Activated CD4-positive, alpha-beta T cell treated with anti-CD3 and anti-CD28 coated beads, Interleukin-2, amount 10 ng/mL, durations not matched to agents 7 days and 5 days (primary cell): Measurements from ENCODE around the gene FSTL1. TPM values are rescaled to one million over a fixed set of nuclear protein-coding genes. Genes with fewer than 3 reads are reported as not detected.

ENCODE experiments used
- CTCF ChIA-PET: fragments of 350-600 bp; sonication (Branson Sonifier 250); formaldehyde crosslinking; loops from one replicate; lab custom pipeline; 2021; ENCODE audit warnings: antibody characterized with exemption; lab: Charles Lee
- POLR2A ChIA-PET: fragments of 350-600 bp; sonication (Branson Sonifier 250); formaldehyde crosslinking; loops from one replicate; lab custom pipeline; 2021; ENCODE audit warnings: antibody characterized with exemption; lab: Charles Lee
- DNase-seq: peaks from one replicate; pipeline ENCODE4 v3.0.0-alpha.2; 2020
- H3K27ac Mint-ChIP-seq: one replicate; pipeline ENCODE4 v1.8.0; 2021; ENCODE audit warnings: mild to moderate bottlenecking, moderate library complexity, mixed read lengths
- H3K27me3 Mint-ChIP-seq: one replicate; pipeline ENCODE4 v1.8.0; 2021; ENCODE audit warnings: mixed read lengths
- H3K36me3 Mint-ChIP-seq: one replicate; pipeline ENCODE4 v1.8.0; 2021; ENCODE audit warnings: low read depth, mixed read lengths
- H3K4me1 Mint-ChIP-seq: one replicate; pipeline ENCODE4 v1.8.0; 2021; ENCODE audit warnings: mixed read lengths
- H3K4me3 Mint-ChIP-seq: one replicate; pipeline ENCODE4 v1.8.0; 2021; ENCODE audit warnings: mild to moderate bottlenecking, moderate library complexity, mixed read lengths
- H3K9me3 Mint-ChIP-seq: one replicate; pipeline ENCODE4 v1.8.0; 2021; ENCODE audit warnings: mixed read lengths
- total RNA-seq, 2 experiments: library from RNA; stranded (reverse); gene quantifications; one replicate each; pipeline ENCODE4 v1.2.3, GENCODE V29; 2021

FSTL1 gene
- total RNA-seq, 2 experiments from 2014 or later, result 0.35 to 0.37 TPM

GRCh38 chr3:120443626-120444123 lies 7.1 kb downstream of the FSTL1 start:
- H3K27me3 Mint-ChIP-seq, result peaks cover 27% of the 10 kb centered on the region
- no peaks in the 10 kb centered on the region for H3K4me1 Mint-ChIP-seq
- H3K4me3 Mint-ChIP-seq, result no peak overlapping the region
- H3K36me3 Mint-ChIP-seq, result no peaks in the 10 kb centered on the region
- no peak overlapping the region for H3K27ac Mint-ChIP-seq
- ChIA-PET POLR2A (no interaction called here), CTCF (interaction anchor here (1.7 kb wide), 1 partner anchor 26 kb away, joined by 5 read pairs; no protein-coding TSS in a partner anchor)
- DNase-seq, result no peak
- H3K9me3 Mint-ChIP-seq, result no peaks in the 10 kb centered on the region

GRCh38 chr3:120442975-120443517 lies 7.7 kb downstream of the FSTL1 start:
- Mint-ChIP-seq H3K4me3 (no peak overlapping the region), H3K4me1 (no peaks in the 10 kb centered on the region), H3K36me3 (no peaks in the 10 kb centered on the region), H3K27ac (no peak overlapping the region), H3K9me3 (no peaks in the 10 kb centered on the region), H3K27me3 (peaks cover 24% of the 10 kb centered on the region)
- POLR2A ChIA-PET, result no interaction called here
- no peak for DNase-seq
- CTCF ChIA-PET, result interaction anchor here (1.7 kb wide), 1 partner anchor 26 kb away, joined by 5 read pairs; no protein-coding TSS in a partner anchor

GRCh38 chr3:120441776-120442175 lies 9.0 kb downstream of the FSTL1 start:
- Mint-ChIP-seq H3K27ac (no peak overlapping the region), H3K9me3 (no peaks in the 10 kb centered on the region), H3K36me3 (no peaks in the 10 kb centered on the region), H3K4me1 (no peaks in the 10 kb centered on the region), H3K4me3 (no peak overlapping the region), H3K27me3 (peaks cover 14% of the 10 kb centered on the region)
- POLR2A ChIA-PET, result no interaction called here
- DNase-seq, result no peak
- CTCF ChIA-PET, result interaction anchor here (1.1 kb wide), 1 partner anchor 21 kb away, joined by 3 read pairs; no protein-coding TSS in a partner anchor

GRCh38 chr3:120440762-120441161 lies 10.0 kb downstream of the FSTL1 start:
- DNase-seq, result no peak

DNA sequence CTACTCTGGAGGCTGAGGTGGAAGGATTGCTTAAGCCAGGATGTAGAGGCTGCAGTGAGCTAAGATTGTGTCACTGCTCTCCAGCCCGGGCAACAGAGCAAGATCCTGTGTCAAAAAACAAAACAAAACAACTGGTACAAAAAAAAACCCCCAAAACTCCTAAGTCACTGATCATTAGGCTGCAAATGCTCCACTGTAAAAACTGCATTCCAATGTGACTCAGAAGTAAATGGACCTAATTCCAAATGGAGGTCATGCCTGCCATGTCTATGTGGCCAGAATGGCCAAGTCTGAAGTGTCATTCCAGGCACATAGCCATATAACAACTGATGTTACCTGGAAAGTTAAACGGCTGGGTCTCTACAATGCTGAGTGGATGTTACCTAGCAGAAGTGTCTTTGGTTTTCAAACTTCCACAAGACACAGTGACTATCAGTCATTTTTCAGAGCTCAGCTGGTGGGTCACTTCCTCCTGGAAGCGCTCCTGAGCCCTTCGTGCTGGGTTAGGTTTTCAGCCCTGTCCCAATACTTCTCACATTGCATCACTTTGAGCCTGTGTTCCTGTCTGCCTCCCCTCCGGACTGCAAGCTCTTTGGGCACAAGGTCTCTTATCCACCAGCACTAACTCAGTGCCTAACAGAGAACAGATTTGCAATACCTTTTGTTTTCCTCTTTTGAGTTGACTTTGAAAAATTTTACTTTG lies 10.6 kb downstream of the FSTL1 start:
- Mint-ChIP-seq H3K4me1 (no peaks in the 10 kb centered on the region), H3K27ac (no peak overlapping the region), H3K36me3 (no peaks in the 10 kb centered on the region), H3K27me3 (peaks cover 6% of the 10 kb centered on the region), H3K4me3 (no peak overlapping the region), H3K9me3 (no peaks in the 10 kb centered on the region)
- ChIA-PET POLR2A (no interaction called here), CTCF (interaction anchor here (0.5 kb wide), 1 partner anchor 46 kb away, joined by 3 read pairs; no protein-coding TSS in a partner anchor)
- no peak for DNase-seq

More at GRCh38 chr3:120440762-120441161, 10.0 kb downstream of the FSTL1 start:
- Mint-ChIP-seq H3K4me1 (no peaks in the 10 kb centered on the region), H3K27ac (no peak overlapping the region), H3K36me3 (no peaks in the 10 kb centered on the region), H3K27me3 (peaks cover 9% of the 10 kb centered on the region), H3K4me3 (no peak overlapping the region), H3K9me3 (no peaks in the 10 kb centered on the region)
- CTCF ChIA-PET, result no interaction called here
- POLR2A ChIA-PET, result no interaction called here

GRCh38 chr3:120438665-120439370 lies 12.0 kb downstream of the FSTL1 start:
- peaks cover 2% of the 10 kb centered on the region for H3K27me3 Mint-ChIP-seq
- H3K4me1 Mint-ChIP-seq, result no peaks in the 10 kb centered on the region
- H3K4me3 Mint-ChIP-seq, result no peak overlapping the region
- CTCF ChIA-PET, result interaction anchor here (1.3 kb wide), 1 partner anchor 14 kb away, joined by 3 read pairs; no protein-coding TSS in a partner anchor
- no peak for DNase-seq
- H3K27ac Mint-ChIP-seq, result no peak overlapping the region
- H3K36me3 Mint-ChIP-seq, result no peaks in the 10 kb centered on the region
- POLR2A ChIA-PET, result no interaction called here
- no peaks in the 10 kb centered on the region for H3K9me3 Mint-ChIP-seq

DNA sequence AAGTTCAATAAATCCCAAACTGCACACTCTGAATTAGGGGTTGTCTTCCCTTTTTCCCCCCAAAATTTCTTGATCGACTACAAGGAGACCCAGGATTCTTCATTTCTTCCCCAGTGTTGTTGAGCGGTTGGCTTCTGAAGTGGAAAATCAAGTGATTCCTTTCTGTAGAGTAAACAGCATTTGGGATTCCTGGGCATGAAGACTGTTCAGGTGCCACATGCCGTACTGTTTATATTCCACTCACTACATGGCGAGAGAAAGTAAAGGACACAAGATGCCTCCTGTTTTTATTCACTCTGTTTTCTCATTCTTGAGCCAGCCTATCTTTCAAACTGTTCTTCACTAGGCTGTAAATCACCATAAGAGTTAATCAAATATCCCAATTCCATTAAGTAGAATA lies 12.6 kb downstream of the FSTL1 start:
- Mint-ChIP-seq H3K27me3 (peaks cover 6% of the 10 kb centered on the region), H3K36me3 (no peaks in the 10 kb centered on the region), H3K9me3 (no peaks in the 10 kb centered on the region), H3K4me1 (no peaks in the 10 kb centered on the region), H3K27ac (no peak overlapping the region), H3K4me3 (no peak overlapping the region)
- ChIA-PET POLR2A (no interaction called here), CTCF (interaction anchor here (1.3 kb wide), 1 partner anchor 15 kb away, joined by 3 read pairs; no protein-coding TSS in a partner anchor)
- DNase-seq, result no peak

DNA sequence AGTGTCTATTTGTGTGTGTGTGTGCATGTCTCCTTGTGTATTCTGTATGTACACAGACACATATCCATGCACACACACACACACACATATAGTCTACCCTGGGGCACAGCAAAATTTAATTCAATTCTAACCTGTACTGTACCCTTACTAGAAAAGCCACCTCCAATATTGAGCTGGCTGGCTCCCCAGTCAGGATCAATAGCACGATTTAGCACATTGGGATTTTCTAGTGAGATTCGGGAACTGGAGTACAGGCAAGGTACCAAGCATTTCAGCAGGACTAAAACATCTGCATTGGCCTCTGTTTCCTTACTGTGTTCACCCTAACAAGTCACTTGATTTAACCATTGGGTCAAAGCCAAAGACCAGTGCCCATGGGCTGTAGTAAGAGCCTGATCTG lies 13.2 kb downstream of the FSTL1 start:
- Mint-ChIP-seq H3K27ac (no peak overlapping the region), H3K9me3 (no peaks in the 10 kb centered on the region), H3K36me3 (no peaks in the 10 kb centered on the region), H3K4me3 (no peak overlapping the region), H3K4me1 (no peaks in the 10 kb centered on the region), H3K27me3 (peaks cover 6% of the 10 kb centered on the region)
- DNase-seq, result no peak
- CTCF ChIA-PET, result no interaction called here
- POLR2A ChIA-PET, result interaction anchor here (0.7 kb wide), 1 partner anchor 387 kb away, joined by 3 read pairs; no protein-coding TSS in a partner anchor

- H3K4me1 Mint-ChIP-seq, result no peaks in the 10 kb centered on the region
- ChIA-PET CTCF (interaction anchor here (0.6 to 1.1 kb wide), 2 partner anchors 23 to 47 kb away, joined by 3 read pairs; no protein-coding TSS in a partner anchor), POLR2A (interaction anchor here (0.7 kb wide), 1 partner anchor 386 kb away, joined by 3 read pairs; no protein-coding TSS in a partner anchor)
- no peak overlapping the region for H3K4me3 Mint-ChIP-seq
- H3K27ac Mint-ChIP-seq, result no peak overlapping the region
- peaks cover 6% of the 10 kb centered on the region for H3K27me3 Mint-ChIP-seq
- no peaks in the 10 kb centered on the region for H3K36me3 Mint-ChIP-seq
- H3K9me3 Mint-ChIP-seq, result no peaks in the 10 kb centered on the region
- no peak for DNase-seq
These were observed 14.2 kb downstream of the FSTL1 start for GRCh38 chr3:120436523-120437050.

GRCh38 chr3:120435621-120436020 lies 15.2 kb downstream of the FSTL1 start:
- no peaks in the 10 kb centered on the region for H3K36me3 Mint-ChIP-seq
- no peak for DNase-seq
- peaks cover 6% of the 10 kb centered on the region for H3K27me3 Mint-ChIP-seq
- ChIA-PET POLR2A (no interaction called here), CTCF (interaction anchor here (0.8 to 1.1 kb wide), 2 partner anchors 21 to 24 kb away, joined by 3 read pairs; no protein-coding TSS in a partner anchor)
- no peak overlapping the region for H3K4me3 Mint-ChIP-seq
- H3K27ac Mint-ChIP-seq, result no peak overlapping the region
- H3K9me3 Mint-ChIP-seq, result no peaks in the 10 kb centered on the region
- H3K4me1 Mint-ChIP-seq, result no peaks in the 10 kb centered on the region

GRCh38 chr3:120433662-120434331 lies 17.0 kb downstream of the FSTL1 start:
- H3K9me3 Mint-ChIP-seq, result no peaks in the 10 kb centered on the region
- CTCF ChIA-PET, result interaction anchor here (1.6 kb wide), 1 partner anchor 16 kb away, joined by 3 read pairs; no protein-coding TSS in a partner anchor

More at GRCh38 chr3:120433662-120434331, 17.0 kb downstream of the FSTL1 start:
- no peaks in the 10 kb centered on the region for H3K4me1 Mint-ChIP-seq
- no peak for DNase-seq
- H3K27me3 Mint-ChIP-seq, result peaks cover 6% of the 10 kb centered on the region
- no peaks in the 10 kb centered on the region for H3K36me3 Mint-ChIP-seq
- POLR2A ChIA-PET, result no interaction called here
- no peak overlapping the region for H3K4me3 Mint-ChIP-seq
- no peak overlapping the region for H3K27ac Mint-ChIP-seq
